RWPE2 (cell line): ENCODE results near the gene LRRC27.

ENCODE experiments used
- ATAC-seq: fragments of 200-7000 bp; cut with Tn5 transposase; 3 replicates; pipeline ENCODE4 v1.9.1; 2021; ENCODE audit warnings: low read depth
- DNase-seq: peaks from one replicate; pipeline ENCODE4 v3.0.0-alpha.2; 2020; ENCODE audit warnings: low spot score
- H3K27ac ChIP-seq: fragments of 450-650 bp; 2 replicates; pipeline ENCODE4 v1.5.1; 2017; ENCODE audit warnings: mild to moderate bottlenecking; ENCODE audit not compliant: poor library complexity, severe bottlenecking
- H3K27me3 ChIP-seq: fragments of 250-450 bp; sonication (Bioruptor Pico); 2 replicates; pipeline ENCODE4 v1.5.1; 2021; ENCODE audit warnings: mild to moderate bottlenecking, moderate library complexity; ENCODE audit not compliant: insufficient read depth, poor library complexity, severe bottlenecking
- H3K36me3 ChIP-seq: fragments of 250-450 bp; sonication (Bioruptor Pico); 2 replicates; pipeline ENCODE4 v1.5.1; 2020; ENCODE audit warnings: low read depth, mild to moderate bottlenecking, moderate library complexity
- H3K4me1 ChIP-seq: fragments of 250-450 bp; sonication (Bioruptor Pico); 2 replicates; pipeline ENCODE4 v1.5.1; 2021; ENCODE audit warnings: mild to moderate bottlenecking, moderate library complexity; ENCODE audit not compliant: insufficient read depth, poor library complexity, severe bottlenecking
- H3K4me3 ChIP-seq: fragments of 250-450 bp; sonication (Bioruptor Pico); 2 replicates; pipeline ENCODE4 v1.5.1; 2021; ENCODE audit warnings: mild to moderate bottlenecking, moderate library complexity; ENCODE audit not compliant: severe bottlenecking
- H3K9me3 ChIP-seq: fragments of 250-450 bp; sonication (Bioruptor Pico); 2 replicates; pipeline ENCODE4 v1.5.1; 2021; ENCODE audit warnings: mild to moderate bottlenecking, moderate library complexity; ENCODE audit not compliant: severe bottlenecking
- TF ChIP-seq, protein P1 (sequence below): fragments of 450-650 bp; IDR thresholded peaks from one replicate; pipeline ENCODE4 v1.5.1; 2017; ENCODE audit warnings: mild to moderate bottlenecking, moderate library complexity; ENCODE audit not compliant: poor library complexity, severe bottlenecking

The LRRC27 gene

DNA sequence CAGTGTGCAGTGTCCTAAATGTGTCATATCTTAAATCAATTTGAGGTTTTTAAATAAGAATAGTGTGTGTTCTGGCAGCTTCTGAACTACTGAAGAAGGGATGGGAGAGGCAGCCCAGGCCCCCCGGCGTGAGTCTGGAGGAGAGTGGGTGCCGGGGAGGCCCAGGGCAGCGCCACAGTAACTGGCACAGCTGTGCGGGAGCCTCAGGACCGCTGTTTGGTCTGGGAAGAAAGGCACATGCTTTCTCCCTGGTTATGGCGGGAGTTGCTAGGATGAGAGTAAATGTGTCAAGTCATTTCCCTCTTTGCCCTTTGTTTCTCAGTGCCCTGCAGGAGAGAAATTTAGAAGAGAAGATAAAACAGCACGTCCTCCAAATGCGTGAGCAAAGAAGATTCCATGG is 33.1 kb downstream of the LRRC27 start:
- ATAC-seq (no peak), DNase-seq (no peak)
- TF ChIP-seq, protein P1, sequence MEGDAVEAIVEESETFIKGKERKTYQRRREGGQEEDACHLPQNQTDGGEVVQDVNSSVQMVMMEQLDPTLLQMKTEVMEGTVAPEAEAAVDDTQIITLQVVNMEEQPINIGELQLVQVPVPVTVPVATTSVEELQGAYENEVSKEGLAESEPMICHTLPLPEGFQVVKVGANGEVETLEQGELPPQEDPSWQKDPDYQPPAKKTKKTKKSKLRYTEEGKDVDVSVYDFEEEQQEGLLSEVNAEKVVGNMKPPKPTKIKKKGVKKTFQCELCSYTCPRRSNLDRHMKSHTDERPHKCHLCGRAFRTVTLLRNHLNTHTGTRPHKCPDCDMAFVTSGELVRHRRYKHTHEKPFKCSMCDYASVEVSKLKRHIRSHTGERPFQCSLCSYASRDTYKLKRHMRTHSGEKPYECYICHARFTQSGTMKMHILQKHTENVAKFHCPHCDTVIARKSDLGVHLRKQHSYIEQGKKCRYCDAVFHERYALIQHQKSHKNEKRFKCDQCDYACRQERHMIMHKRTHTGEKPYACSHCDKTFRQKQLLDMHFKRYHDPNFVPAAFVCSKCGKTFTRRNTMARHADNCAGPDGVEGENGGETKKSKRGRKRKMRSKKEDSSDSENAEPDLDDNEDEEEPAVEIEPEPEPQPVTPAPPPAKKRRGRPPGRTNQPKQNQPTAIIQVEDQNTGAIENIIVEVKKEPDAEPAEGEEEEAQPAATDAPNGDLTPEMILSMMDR = no peak

DNA sequence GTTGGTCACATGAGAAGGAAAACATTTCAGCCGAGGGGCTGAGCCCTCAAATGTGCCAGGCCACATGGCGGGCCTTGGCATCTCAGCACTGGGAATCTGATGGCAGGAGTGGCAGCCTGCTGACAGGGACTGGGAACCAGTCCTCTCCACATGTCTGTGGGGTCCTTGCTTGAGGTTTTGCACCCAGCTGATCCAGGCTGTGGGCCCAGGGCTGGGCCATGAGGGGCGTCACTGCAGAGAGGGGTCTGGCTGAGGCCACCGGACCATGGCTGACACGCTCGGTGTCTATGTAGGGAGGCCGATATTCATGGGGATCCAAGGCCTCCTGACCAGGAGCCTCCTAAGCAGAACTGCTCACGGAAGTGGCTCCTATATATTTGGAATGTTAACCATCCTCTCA is 34.0 kb downstream of the LRRC27 start:
- H3K4me1 ChIP-seq = no peaks in the 10 kb centered on the region

More for the DNA sequence above, 33.1 kb downstream of the LRRC27 start:
- H3K36me3 ChIP-seq = no peaks in the 10 kb centered on the region
- H3K9me3 ChIP-seq = no peaks in the 10 kb centered on the region
- no peak overlapping the region for H3K27ac ChIP-seq
- no peak overlapping the region for H3K4me3 ChIP-seq
- no peaks in the 10 kb centered on the region for H3K4me1 ChIP-seq
- H3K27me3 ChIP-seq = no peaks in the 10 kb centered on the region

DNA sequence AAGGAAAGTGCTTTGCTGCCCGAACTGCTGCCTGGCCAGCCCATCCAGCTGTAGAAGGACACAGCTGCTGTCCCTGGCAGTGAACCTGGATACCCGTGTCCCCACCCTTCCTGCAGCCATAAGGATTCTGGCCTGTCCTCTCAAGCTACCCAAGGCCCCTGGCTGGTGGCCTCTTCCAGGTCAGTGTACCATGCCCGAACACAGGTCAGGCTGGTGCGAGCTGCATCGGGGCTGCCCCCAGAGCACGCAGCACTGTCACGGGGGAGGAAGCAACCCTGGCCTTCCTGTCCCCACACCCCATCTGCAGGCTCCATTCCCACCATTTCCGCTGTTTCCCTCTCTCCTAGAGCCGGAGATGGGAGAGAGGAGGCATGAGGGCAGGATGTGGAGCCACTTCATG is 34.5 kb downstream of the LRRC27 start:
- TF ChIP-seq, protein P1 = no peak
- Histone ChIP-seq H3K4me3 (no peak overlapping the region), H3K9me3 (no peaks in the 10 kb centered on the region), H3K27ac (no peak overlapping the region), H3K36me3 (no peaks in the 10 kb centered on the region), H3K4me1 (no peaks in the 10 kb centered on the region), H3K27me3 (no peaks in the 10 kb centered on the region)
- ATAC-seq (no peak), DNase-seq (peak; percentile 59)

More for the DNA sequence above, 34.0 kb downstream of the LRRC27 start:
- TF ChIP-seq, protein P1 = no peak
- no peaks in the 10 kb centered on the region for H3K36me3 ChIP-seq
- DNase-seq = peak; percentile 28
- H3K9me3 ChIP-seq = no peaks in the 10 kb centered on the region
- no peak overlapping the region for H3K4me3 ChIP-seq
- ATAC-seq = no peak
- no peak overlapping the region for H3K27ac ChIP-seq
- H3K27me3 ChIP-seq = no peaks in the 10 kb centered on the region

DNA sequence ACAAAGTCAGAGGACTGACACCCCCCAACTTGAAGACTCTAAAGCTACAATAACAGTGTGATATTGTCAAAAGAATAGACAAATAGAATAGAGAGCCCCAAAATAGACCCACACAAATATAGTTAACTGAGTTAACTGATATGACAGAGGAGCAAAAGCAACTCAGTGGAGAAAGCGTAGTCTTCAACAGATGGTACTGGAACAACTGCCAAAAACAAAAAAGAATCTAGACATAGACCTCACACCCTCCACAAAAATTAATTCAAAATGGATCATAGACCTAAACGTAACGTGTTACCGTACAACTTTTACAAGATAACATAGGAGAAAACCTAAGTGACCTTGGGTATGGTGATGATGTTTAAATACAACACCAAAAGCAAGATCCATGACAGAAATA is 36.4 kb downstream of the LRRC27 start:
- no peak for DNase-seq
- TF ChIP-seq, protein P1 = no peak
- ATAC-seq = no peak
- Histone ChIP-seq H3K4me1 (no peaks in the 10 kb centered on the region), H3K4me3 (no peak overlapping the region), H3K36me3 (no peaks in the 10 kb centered on the region), H3K27me3 (no peaks in the 10 kb centered on the region), H3K27ac (no peak overlapping the region), H3K9me3 (no peaks in the 10 kb centered on the region)

DNA sequence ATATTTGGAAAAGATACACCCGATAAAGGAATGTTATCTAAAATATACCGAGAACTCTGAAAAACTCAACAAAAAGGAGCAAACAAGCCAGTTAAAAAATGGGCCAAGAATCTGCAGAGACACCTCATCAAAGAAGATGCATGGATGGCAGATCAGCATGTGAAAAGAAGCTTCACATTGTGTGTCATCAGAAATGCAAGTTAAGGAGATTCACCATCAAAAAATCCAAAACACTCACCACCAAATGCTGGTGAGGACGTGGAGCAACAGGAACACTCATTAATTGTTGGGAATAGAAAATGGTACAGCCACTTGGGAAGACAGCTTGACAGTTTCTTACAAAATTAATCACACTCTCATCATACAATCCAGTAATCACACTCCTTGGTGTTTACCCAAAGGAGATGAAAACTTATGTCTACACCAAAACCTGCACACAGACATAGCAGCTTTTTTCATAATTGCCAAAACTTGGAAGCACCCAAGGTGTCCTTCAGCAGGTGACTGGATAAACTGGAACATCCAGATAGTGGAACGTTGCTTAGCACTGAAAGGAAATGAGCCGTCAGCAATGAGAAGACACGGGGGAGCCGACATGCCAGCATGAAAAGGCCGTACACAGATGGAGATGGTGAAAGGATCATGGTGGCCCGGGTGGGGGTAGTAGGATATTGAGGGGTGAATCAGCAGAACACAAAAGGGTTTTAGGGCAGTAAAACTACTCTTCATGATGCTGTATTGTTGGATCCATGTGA is 37.1 kb downstream of the LRRC27 start:
- H3K27me3 ChIP-seq = no peaks in the 10 kb centered on the region

More for the DNA sequence above, 37.1 kb downstream of the LRRC27 start:
- ATAC-seq = no peak; the same call in 2 of the 3 replicates
- Histone ChIP-seq H3K27ac (no peak overlapping the region), H3K9me3 (no peaks in the 10 kb centered on the region), H3K36me3 (no peaks in the 10 kb centered on the region), H3K4me1 (no peaks in the 10 kb centered on the region), H3K4me3 (no peak overlapping the region)
- TF ChIP-seq, protein P1 = no peak
- DNase-seq = peak; percentile 34
